Measurements from ENCODE around the gene EPN3. TPM values are rescaled to one million over a fixed set of nuclear protein-coding genes. Genes with fewer than 3 reads are reported as not detected.

Gene EPN3
- total RNA-seq, 2 donors from 2014 or later = not detected

- Mint-ChIP-seq H3K4me3 (peak overlapping the region; percentile 79 to 91), H3K9me3 (no peaks in the 10 kb centered on the region), H3K4me1 (ENCODE audit: low read depth) (peaks cover 20% of the 10 kb centered on the region), H3K27ac (no peak overlapping the region), H3K27me3 (ENCODE audit: low read depth) (peaks cover 20% of the 10 kb centered on the region), H3K36me3 (ENCODE audit: insufficient read depth in 2 of 2) (no peaks in the 10 kb centered on the region)
- peak; percentile 86 to 87 for ATAC-seq (replicated peaks in 1 of 2)
- peak; percentile 90 to 93 for DNase-seq
Observed at GRCh38 chr17:50541716-50542688, 9.5 kb downstream of the EPN3 start.

GRCh38 chr17:50542795-50543774, 10.6 kb downstream of the EPN3 start:
- no peak overlapping the region for H3K27ac Mint-ChIP-seq
- H3K27me3 Mint-ChIP-seq (ENCODE audit: low read depth) = peaks cover 20% of the 10 kb centered on the region
- no peaks in the 10 kb centered on the region for H3K36me3 Mint-ChIP-seq (ENCODE audit: insufficient read depth in 2 of 2)
- no peaks in the 10 kb centered on the region for H3K9me3 Mint-ChIP-seq
- peak overlapping the region; percentile 79 to 91 for H3K4me3 Mint-ChIP-seq
- DNase-seq (no peak), ATAC-seq (replicated peaks in 1 of 2) (no peak)
- peaks cover 26% of the 10 kb centered on the region for H3K4me1 Mint-ChIP-seq (ENCODE audit: low read depth)

- Mint-ChIP-seq H3K9me3 (no peaks in the 10 kb centered on the region), H3K4me3 (no peak overlapping the region), H3K27ac (no peak overlapping the region), H3K36me3 (ENCODE audit: insufficient read depth in 2 of 2) (no peaks in the 10 kb centered on the region), H3K27me3 (ENCODE audit: low read depth) (peaks cover 20% of the 10 kb centered on the region), H3K4me1 (ENCODE audit: low read depth) (peaks cover 26% of the 10 kb centered on the region)
- DNase-seq (no peak), ATAC-seq (replicated peaks in 1 of 2) (no peak)
Observed at GRCh38 chr17:50544516-50544915, 12.0 kb downstream of the EPN3 start.

GRCh38 chr17:50545311-50545710, 12.8 kb downstream of the EPN3 start:
- Mint-ChIP-seq H3K4me3 (no peak overlapping the region), H3K27ac (no peak overlapping the region), H3K9me3 (no peaks in the 10 kb centered on the region), H3K36me3 (ENCODE audit: insufficient read depth in 2 of 2) (no peaks in the 10 kb centered on the region), H3K4me1 (ENCODE audit: low read depth) (peaks cover 26% of the 10 kb centered on the region), H3K27me3 (ENCODE audit: low read depth) (peaks cover 20% of the 10 kb centered on the region)
- DNase-seq (no peak), ATAC-seq (replicated peaks in 1 of 2) (no peak)

GRCh38 chr17:50546701-50547034, 14.1 kb downstream of the EPN3 start:
- DNase-seq = no peak
- H3K4me1 Mint-ChIP-seq (ENCODE audit: low read depth) = peaks cover 19% of the 10 kb centered on the region
- peak overlapping the region; percentile 68 to 91 for H3K4me3 Mint-ChIP-seq
- H3K9me3 Mint-ChIP-seq = no peaks in the 10 kb centered on the region
- peaks cover 20% of the 10 kb centered on the region for H3K27me3 Mint-ChIP-seq (ENCODE audit: low read depth)
- ATAC-seq (replicated peaks in 1 of 2) = no peak
- H3K36me3 Mint-ChIP-seq (ENCODE audit: insufficient read depth in 2 of 2) = no peaks in the 10 kb centered on the region
- H3K27ac Mint-ChIP-seq = no peak overlapping the region

- peaks cover 16% of the 10 kb centered on the region for H3K4me1 Mint-ChIP-seq (ENCODE audit: low read depth)
- peak; percentile 91 to 94 for DNase-seq
- ATAC-seq (replicated peaks in 1 of 2) = peak; percentile 93 to 94
- peak within 1 kb of the TSS; percentile 68 to 91 for H3K4me3 Mint-ChIP-seq
- no peaks in the 10 kb centered on the region for H3K9me3 Mint-ChIP-seq
- no peak within 1 kb of the TSS for H3K27ac Mint-ChIP-seq
- H3K36me3 Mint-ChIP-seq (ENCODE audit: insufficient read depth in 2 of 2) = no peaks in the 10 kb centered on the region
- peaks cover 20% of the 10 kb centered on the region for H3K27me3 Mint-ChIP-seq (ENCODE audit: low read depth)
Observed at GRCh38 chr17:50547035-50547735, 14.7 kb downstream of the EPN3 start, which contains the start of gene SPATA20. Gene SPATA20 (plus strand): TSS chr17:50547174. CDS start chr17:50547209, 35 bp downstream.

- no peak for DNase-seq
- no peaks in the 10 kb centered on the region for H3K36me3 Mint-ChIP-seq (ENCODE audit: insufficient read depth in 2 of 2)
- H3K27ac Mint-ChIP-seq = no peak overlapping the region
- peak overlapping the region; percentile 68 to 91 for H3K4me3 Mint-ChIP-seq
- H3K4me1 Mint-ChIP-seq (ENCODE audit: low read depth) = peaks cover 11% of the 10 kb centered on the region
- H3K27me3 Mint-ChIP-seq (ENCODE audit: low read depth) = peaks cover 20% of the 10 kb centered on the region
- no peak for ATAC-seq (replicated peaks in 1 of 2)
- H3K9me3 Mint-ChIP-seq = no peaks in the 10 kb centered on the region
Observed at GRCh38 chr17:50547736-50548083, 15.2 kb downstream of the EPN3 start.

- no peak overlapping the region for H3K27ac Mint-ChIP-seq
- no peak for ATAC-seq (replicated peaks in 1 of 2)
Observed at GRCh38 chr17:50548831-50549230, 16.3 kb downstream of the EPN3 start.

GRCh38 chr17:50549256-50549941, 16.9 kb downstream of the EPN3 start:
- H3K9me3 Mint-ChIP-seq = no peaks in the 10 kb centered on the region
- no peak for DNase-seq
- no peak for ATAC-seq (replicated peaks in 1 of 2)
- H3K4me3 Mint-ChIP-seq = no peak overlapping the region
- peaks cover 11% of the 10 kb centered on the region for H3K4me1 Mint-ChIP-seq (ENCODE audit: low read depth)
- H3K27ac Mint-ChIP-seq = no peak overlapping the region
- peaks cover 17% of the 10 kb centered on the region for H3K27me3 Mint-ChIP-seq (ENCODE audit: low read depth)
- H3K36me3 Mint-ChIP-seq (ENCODE audit: insufficient read depth in 2 of 2) = no peaks in the 10 kb centered on the region

More at GRCh38 chr17:50548831-50549230, 16.3 kb downstream of the EPN3 start:
- Mint-ChIP-seq H3K4me3 (peak overlapping the region in 1 of 2 donors; percentile 91), H3K9me3 (no peaks in the 10 kb centered on the region), H3K27me3 (ENCODE audit: low read depth) (peaks cover 20% of the 10 kb centered on the region), H3K4me1 (ENCODE audit: low read depth) (peaks cover 11% of the 10 kb centered on the region), H3K36me3 (ENCODE audit: insufficient read depth in 2 of 2) (no peaks in the 10 kb centered on the region)
- no peak for DNase-seq

- ATAC-seq (replicated peaks in 1 of 2) (no peak), DNase-seq (no peak)
- Mint-ChIP-seq H3K9me3 (no peaks in the 10 kb centered on the region), H3K4me3 (no peak overlapping the region), H3K27me3 (ENCODE audit: low read depth) (peaks cover 11% of the 10 kb centered on the region), H3K4me1 (ENCODE audit: low read depth) (peaks cover 11% of the 10 kb centered on the region), H3K36me3 (ENCODE audit: insufficient read depth in 2 of 2) (no peaks in the 10 kb centered on the region), H3K27ac (no peak overlapping the region)
Observed at GRCh38 chr17:50549969-50550368, 17.4 kb downstream of the EPN3 start.

GRCh38 chr17:50550661-50551432, 18.3 kb downstream of the EPN3 start:
- no peak overlapping the region for H3K4me3 Mint-ChIP-seq
- H3K4me1 Mint-ChIP-seq (ENCODE audit: low read depth) = peaks cover 11% of the 10 kb centered on the region
- no peaks in the 10 kb centered on the region for H3K9me3 Mint-ChIP-seq
- no peak overlapping the region for H3K27ac Mint-ChIP-seq
- ATAC-seq (replicated peaks in 1 of 2) (no peak), DNase-seq (no peak)
- H3K27me3 Mint-ChIP-seq (ENCODE audit: low read depth) = peaks cover 6% of the 10 kb centered on the region
- H3K36me3 Mint-ChIP-seq (ENCODE audit: insufficient read depth in 2 of 2) = no peaks in the 10 kb centered on the region

Data from activated T-cell treated with anti-CD3 and anti-CD28 coated beads, Interleukin-2, amount 50 U/mL, for 72 hours (primary cell).